Vagina (tissue), 2 donors: ENCODE results near the gene COLEC12.

ENCODE experiments used
- POLR2AphosphoS5 ChIP-seq, 2 donors: sonication (generic); formaldehyde crosslinking; IDR thresholded peaks; one replicate each; pipeline ENCODE4 v1.9.0; 2017; ENCODE audit warnings: antibody characterized with exemption in 2 of 2, mild to moderate bottlenecking in 2 of 2, low read depth in 1 of 2; ENCODE audit not compliant: insufficient read depth in 1 of 2
- TF ChIP-seq, protein P1 (sequence below), 3 experiments: fragments of 450-650 bp in 2 of 3; fragments of 200-600 bp in 1 of 3; sonication (generic) in 1 of 3; IDR thresholded peaks; one replicate each; pipeline ENCODE4 v1.5.1; 2017 to 2019; ENCODE audit warnings: antibody characterized with exemption in 3 of 3, mild to moderate bottlenecking in 2 of 3, moderate library complexity in 2 of 3

GRCh38 chr18:508835-509234, 8.3 kb upstream of the COLEC12 start:
- no peak for TF ChIP-seq POLR2AphosphoS5 (IDR thresholded peaks at IDR 0.05; ENCODE audit: insufficient read depth in 1 of 2, low read depth in 1 of 2)
- TF ChIP-seq, protein P1, sequence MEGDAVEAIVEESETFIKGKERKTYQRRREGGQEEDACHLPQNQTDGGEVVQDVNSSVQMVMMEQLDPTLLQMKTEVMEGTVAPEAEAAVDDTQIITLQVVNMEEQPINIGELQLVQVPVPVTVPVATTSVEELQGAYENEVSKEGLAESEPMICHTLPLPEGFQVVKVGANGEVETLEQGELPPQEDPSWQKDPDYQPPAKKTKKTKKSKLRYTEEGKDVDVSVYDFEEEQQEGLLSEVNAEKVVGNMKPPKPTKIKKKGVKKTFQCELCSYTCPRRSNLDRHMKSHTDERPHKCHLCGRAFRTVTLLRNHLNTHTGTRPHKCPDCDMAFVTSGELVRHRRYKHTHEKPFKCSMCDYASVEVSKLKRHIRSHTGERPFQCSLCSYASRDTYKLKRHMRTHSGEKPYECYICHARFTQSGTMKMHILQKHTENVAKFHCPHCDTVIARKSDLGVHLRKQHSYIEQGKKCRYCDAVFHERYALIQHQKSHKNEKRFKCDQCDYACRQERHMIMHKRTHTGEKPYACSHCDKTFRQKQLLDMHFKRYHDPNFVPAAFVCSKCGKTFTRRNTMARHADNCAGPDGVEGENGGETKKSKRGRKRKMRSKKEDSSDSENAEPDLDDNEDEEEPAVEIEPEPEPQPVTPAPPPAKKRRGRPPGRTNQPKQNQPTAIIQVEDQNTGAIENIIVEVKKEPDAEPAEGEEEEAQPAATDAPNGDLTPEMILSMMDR (IDR thresholded peaks at IDR 0.05), result no peak
